Astrocyte (in vitro differentiated cells and primary cell): ENCODE results near the gene PAX1. TPM values are rescaled to one million over a fixed set of nuclear protein-coding genes. Genes with fewer than 3 reads are reported as not detected.

Source experiments
- DNase-seq: peaks from one replicate; pipeline ENCODE4 v3.0.0-alpha.2; 2010; ENCODE audit warnings: low read depth
- FAIRE-seq: peaks from 2 replicates; lab custom pipeline; 2011; peaks lifted over from hg19 to GRCh38; lab: Jason Lieb, UNC
- H2AFZ ChIP-seq: 2 replicates; pipeline ENCODE4 v1.6.0; 2012; ENCODE audit warnings: low read depth, low read length, inconsistent platforms
- H3K27ac ChIP-seq: 2 replicates; pipeline ENCODE4 v1.5.1; 2011; ENCODE audit warnings: low read depth, low read length, inconsistent platforms
- H3K27me3 ChIP-seq: 2 replicates; pipeline ENCODE4 v1.6.0; 2011; ENCODE audit warnings: low read length, inconsistent platforms; ENCODE audit not compliant: insufficient read depth
- H3K36me3 ChIP-seq: 2 replicates; pipeline ENCODE4 v1.5.1; 2011; ENCODE audit warnings: low read length, inconsistent platforms; ENCODE audit not compliant: insufficient read depth
- H3K4me1 ChIP-seq: 2 replicates; pipeline ENCODE4 v1.5.1; 2011; ENCODE audit warnings: low read length, inconsistent platforms; ENCODE audit not compliant: insufficient read depth
- H3K4me2 ChIP-seq: 2 replicates; pipeline ENCODE4 v1.6.0; 2012; ENCODE audit warnings: low read length, inconsistent platforms
- H3K4me3 ChIP-seq: 2 replicates; pipeline ENCODE4 v1.5.1; 2011; ENCODE audit warnings: low read depth, mild to moderate bottlenecking, low read length, inconsistent platforms; ENCODE audit not compliant: insufficient read depth
- H3K79me2 ChIP-seq: 2 replicates; pipeline ENCODE4 v1.6.0; 2012; ENCODE audit warnings: mild to moderate bottlenecking, low read length, inconsistent platforms; ENCODE audit not compliant: insufficient read depth
- H3K9ac ChIP-seq: 2 replicates; pipeline ENCODE4 v1.6.0; 2012; ENCODE audit warnings: mild to moderate bottlenecking, low read length, inconsistent platforms
- H3K9me3 ChIP-seq: 2 replicates; pipeline ENCODE4 v1.5.1; 2012; ENCODE audit warnings: low read depth, mild to moderate bottlenecking, low read length, inconsistent platforms; ENCODE audit not compliant: insufficient read depth
- H4K20me1 ChIP-seq: 2 replicates; pipeline ENCODE4 v1.6.0; 2012; ENCODE audit warnings: low read length, inconsistent platforms; ENCODE audit not compliant: insufficient read depth
- H3K27ac Mint-ChIP-seq: one replicate; pipeline ENCODE4 v1.8.0; 2021; ENCODE audit warnings: mild to moderate bottlenecking, mixed read lengths; ENCODE audit not compliant: unreplicated experiment
- H3K27me3 Mint-ChIP-seq: one replicate; pipeline ENCODE4 v1.8.0; 2021; ENCODE audit warnings: low read depth, mixed read lengths; ENCODE audit not compliant: unreplicated experiment
- H3K36me3 Mint-ChIP-seq: one replicate; pipeline ENCODE4 v1.8.0; 2021; ENCODE audit warnings: low read depth, mixed read lengths; ENCODE audit not compliant: unreplicated experiment
- H3K4me1 Mint-ChIP-seq: one replicate; pipeline ENCODE4 v1.8.0; 2021; ENCODE audit warnings: low read depth, mixed read lengths; ENCODE audit not compliant: unreplicated experiment
- H3K4me3 Mint-ChIP-seq: one replicate; pipeline ENCODE4 v1.8.0; 2021; ENCODE audit warnings: mild to moderate bottlenecking, moderate library complexity, mixed read lengths; ENCODE audit not compliant: unreplicated experiment
- H3K9me3 Mint-ChIP-seq: one replicate; pipeline ENCODE4 v1.8.0; 2021; ENCODE audit warnings: mild to moderate bottlenecking, mixed read lengths; ENCODE audit not compliant: unreplicated experiment
- EZH2 ChIP-seq: IDR thresholded peaks from 2 replicates; pipeline ENCODE4 v1.6.1; 2012; ENCODE audit warnings: mild to moderate bottlenecking, low read length, inconsistent platforms; ENCODE audit not compliant: insufficient read depth
- total RNA-seq: library from RNA; stranded (reverse); gene quantifications from 2 replicates; pipeline ENCODE4 v1.2.1, GENCODE V29; 2021
- TF ChIP-seq, protein P1 (sequence below): IDR thresholded peaks from 2 replicates; pipeline ENCODE4 v1.5.1; 2011; ENCODE audit warnings: low read depth, mild to moderate bottlenecking, inconsistent platforms, low read length, moderate library complexity; ENCODE audit not compliant: insufficient read depth

PAX1 gene
- total RNA-seq, 1 donor from 2014 or later = not detected

- Mint-ChIP-seq H3K27ac (no peak overlapping the region), H3K9me3 (peaks cover 3% of the 10 kb centered on the region), H3K4me1 (no peaks in the 10 kb centered on the region), H3K36me3 (peaks cover 2% of the 10 kb centered on the region), H3K4me3 (no peak overlapping the region), H3K27me3 (peaks cover 87% of the 10 kb centered on the region)
- Histone ChIP-seq H4K20me1 (no peaks in the 10 kb centered on the region), H3K4me1 (no peaks in the 10 kb centered on the region), H3K27me3 (peaks cover 38% of the 10 kb centered on the region), H3K36me3 (no peaks in the 10 kb centered on the region), H3K79me2 (no peaks in the 10 kb centered on the region), H2AFZ (no peak overlapping the region), H3K27ac (no peak overlapping the region), H3K4me2 (no peak overlapping the region), H3K4me3 (no peak overlapping the region), H3K9ac (no peak overlapping the region), H3K9me3 (no peaks in the 10 kb centered on the region)
- no peak for DNase-seq
- TF ChIP-seq EZH2 = no peak
- TF ChIP-seq, protein P1, sequence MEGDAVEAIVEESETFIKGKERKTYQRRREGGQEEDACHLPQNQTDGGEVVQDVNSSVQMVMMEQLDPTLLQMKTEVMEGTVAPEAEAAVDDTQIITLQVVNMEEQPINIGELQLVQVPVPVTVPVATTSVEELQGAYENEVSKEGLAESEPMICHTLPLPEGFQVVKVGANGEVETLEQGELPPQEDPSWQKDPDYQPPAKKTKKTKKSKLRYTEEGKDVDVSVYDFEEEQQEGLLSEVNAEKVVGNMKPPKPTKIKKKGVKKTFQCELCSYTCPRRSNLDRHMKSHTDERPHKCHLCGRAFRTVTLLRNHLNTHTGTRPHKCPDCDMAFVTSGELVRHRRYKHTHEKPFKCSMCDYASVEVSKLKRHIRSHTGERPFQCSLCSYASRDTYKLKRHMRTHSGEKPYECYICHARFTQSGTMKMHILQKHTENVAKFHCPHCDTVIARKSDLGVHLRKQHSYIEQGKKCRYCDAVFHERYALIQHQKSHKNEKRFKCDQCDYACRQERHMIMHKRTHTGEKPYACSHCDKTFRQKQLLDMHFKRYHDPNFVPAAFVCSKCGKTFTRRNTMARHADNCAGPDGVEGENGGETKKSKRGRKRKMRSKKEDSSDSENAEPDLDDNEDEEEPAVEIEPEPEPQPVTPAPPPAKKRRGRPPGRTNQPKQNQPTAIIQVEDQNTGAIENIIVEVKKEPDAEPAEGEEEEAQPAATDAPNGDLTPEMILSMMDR = no peak
- no peak for FAIRE-seq
Measured at GRCh38 chr20:21712443-21713059, 7.1 kb downstream of the PAX1 start.

DNA sequence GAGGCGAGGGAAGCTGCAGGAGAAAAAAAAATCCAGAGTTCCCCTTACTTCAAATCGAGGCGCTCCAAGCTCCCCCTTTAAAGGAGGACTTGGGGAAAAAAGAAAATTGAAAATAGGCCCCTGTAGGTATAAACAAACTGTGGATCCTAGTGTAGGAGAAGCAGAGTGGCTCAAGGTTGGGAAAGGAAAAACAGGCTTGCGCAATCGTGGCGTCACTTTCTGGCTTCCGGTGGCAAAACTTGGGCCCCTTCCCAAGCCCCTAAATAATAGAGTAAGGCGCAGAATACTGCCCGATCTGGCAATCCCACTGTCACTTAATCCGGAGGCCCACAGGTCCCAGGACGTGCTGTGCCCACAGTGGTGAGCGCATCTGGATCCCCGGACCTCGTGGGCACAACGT is 8.0 kb downstream of the PAX1 start:
- Histone ChIP-seq H3K27ac (no peak overlapping the region), H3K27me3 (peaks cover 33% of the 10 kb centered on the region), H3K9me3 (no peaks in the 10 kb centered on the region), H3K4me1 (no peaks in the 10 kb centered on the region), H2AFZ (no peak overlapping the region), H3K36me3 (no peaks in the 10 kb centered on the region), H3K4me2 (no peak overlapping the region), H4K20me1 (no peaks in the 10 kb centered on the region), H3K9ac (no peak overlapping the region), H3K79me2 (no peaks in the 10 kb centered on the region), H3K4me3 (no peak overlapping the region)
- FAIRE-seq (no peak), DNase-seq (no peak)
- no peaks in the 10 kb centered on the region for H3K4me1 Mint-ChIP-seq
- no peak overlapping the region for H3K27ac Mint-ChIP-seq
- H3K36me3 Mint-ChIP-seq = peaks cover 1% of the 10 kb centered on the region
- no peak for TF ChIP-seq EZH2
- TF ChIP-seq, protein P1 = no peak
- peaks cover 3% of the 10 kb centered on the region for H3K9me3 Mint-ChIP-seq
- H3K4me3 Mint-ChIP-seq = no peak overlapping the region
- H3K27me3 Mint-ChIP-seq = peaks cover 85% of the 10 kb centered on the region

DNA sequence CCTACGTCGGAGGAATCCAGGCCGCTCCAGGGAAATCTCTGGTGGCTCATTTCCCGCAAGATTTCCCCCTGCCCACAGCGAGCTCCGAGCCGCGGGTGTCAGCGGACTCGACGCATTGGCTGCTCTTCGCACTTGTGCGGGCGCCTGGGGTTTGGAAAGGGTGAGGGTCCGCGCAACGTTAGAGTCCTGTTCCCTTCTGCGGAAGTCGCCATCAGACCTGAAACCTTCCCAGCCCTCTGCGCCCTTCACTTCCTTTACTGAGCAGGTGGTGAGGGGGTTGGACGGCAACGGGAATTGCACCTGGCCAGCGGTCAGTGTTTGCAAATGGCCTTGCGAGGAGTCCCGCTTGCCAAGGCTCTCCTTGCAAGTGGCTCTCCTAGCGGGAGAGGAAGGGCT is 8.4 kb downstream of the PAX1 start:
- Mint-ChIP-seq H3K27me3 (peaks cover 84% of the 10 kb centered on the region), H3K9me3 (peaks cover 3% of the 10 kb centered on the region), H3K4me1 (no peaks in the 10 kb centered on the region), H3K36me3 (no peaks in the 10 kb centered on the region), H3K4me3 (no peak overlapping the region), H3K27ac (no peak overlapping the region)
- H4K20me1 ChIP-seq = no peaks in the 10 kb centered on the region
- H3K4me2 ChIP-seq = no peak overlapping the region
- DNase-seq (no peak), FAIRE-seq (no peak)
- no peaks in the 10 kb centered on the region for H3K36me3 ChIP-seq
- no peak overlapping the region for H3K27ac ChIP-seq
- H3K4me1 ChIP-seq = no peaks in the 10 kb centered on the region
- H2AFZ ChIP-seq = no peak overlapping the region
- H3K9me3 ChIP-seq = no peaks in the 10 kb centered on the region
- peaks cover 29% of the 10 kb centered on the region for H3K27me3 ChIP-seq
- no peak overlapping the region for H3K9ac ChIP-seq
- no peaks in the 10 kb centered on the region for H3K79me2 ChIP-seq
- H3K4me3 ChIP-seq = no peak overlapping the region
- no peak for TF ChIP-seq EZH2
- TF ChIP-seq, protein P1 = no peak
